Thyroid gland (tissue), 4 donors: ENCODE results near the gene STT3B.

Experiments used
- POLR2A ChIP-seq, 2 donors: fragments of 450-650 bp; IDR thresholded peaks; one replicate each; pipeline ENCODE4 v1.6.1; 2017; ENCODE audit warnings: antibody characterized with exemption in 2 of 2, mild to moderate bottlenecking in 2 of 2, moderate library complexity in 1 of 2
- TF ChIP-seq, protein P1 (sequence below), 6 experiments: fragments of 200-600 bp in 3 of 6; fragments of 450-650 bp in 3 of 6; sonication (generic) in 3 of 6; IDR thresholded peaks; one replicate each; pipeline ENCODE4 v1.5.1; 2016 to 2019; ENCODE audit warnings: antibody characterized with exemption in 6 of 6, mild to moderate bottlenecking in 2 of 6, inconsistent platforms in 1 of 6, moderate library complexity in 1 of 6

GRCh38 chr3:31590650-31591049 lies 57.9 kb downstream of the STT3B start:
- TF ChIP-seq, protein P1, sequence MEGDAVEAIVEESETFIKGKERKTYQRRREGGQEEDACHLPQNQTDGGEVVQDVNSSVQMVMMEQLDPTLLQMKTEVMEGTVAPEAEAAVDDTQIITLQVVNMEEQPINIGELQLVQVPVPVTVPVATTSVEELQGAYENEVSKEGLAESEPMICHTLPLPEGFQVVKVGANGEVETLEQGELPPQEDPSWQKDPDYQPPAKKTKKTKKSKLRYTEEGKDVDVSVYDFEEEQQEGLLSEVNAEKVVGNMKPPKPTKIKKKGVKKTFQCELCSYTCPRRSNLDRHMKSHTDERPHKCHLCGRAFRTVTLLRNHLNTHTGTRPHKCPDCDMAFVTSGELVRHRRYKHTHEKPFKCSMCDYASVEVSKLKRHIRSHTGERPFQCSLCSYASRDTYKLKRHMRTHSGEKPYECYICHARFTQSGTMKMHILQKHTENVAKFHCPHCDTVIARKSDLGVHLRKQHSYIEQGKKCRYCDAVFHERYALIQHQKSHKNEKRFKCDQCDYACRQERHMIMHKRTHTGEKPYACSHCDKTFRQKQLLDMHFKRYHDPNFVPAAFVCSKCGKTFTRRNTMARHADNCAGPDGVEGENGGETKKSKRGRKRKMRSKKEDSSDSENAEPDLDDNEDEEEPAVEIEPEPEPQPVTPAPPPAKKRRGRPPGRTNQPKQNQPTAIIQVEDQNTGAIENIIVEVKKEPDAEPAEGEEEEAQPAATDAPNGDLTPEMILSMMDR (IDR thresholded peaks at IDR 0.05) = no peak
- no peak for TF ChIP-seq POLR2A (IDR thresholded peaks at IDR 0.05)
